ELF-1 (cell line): ENCODE data around the gene TMEM81.

Experiments used
- DNase-seq: peaks from one replicate; pipeline ENCODE4 v3.0.0-alpha.2; 2016; ENCODE audit warnings: low read depth, low spot score

The TMEM81 gene

GRCh38 chr1:205059660-205060059, 24.6 kb downstream of the TMEM81 start:
- DNase-seq, result no peak

GRCh38 chr1:205058853-205059252, 25.4 kb downstream of the TMEM81 start:
- no peak for DNase-seq

GRCh38 chr1:205057808-205058575, 26.3 kb downstream of the TMEM81 start:
- no peak for DNase-seq

- no peak for DNase-seq
These were observed 27.2 kb downstream of the TMEM81 start for GRCh38 chr1:205056956-205057568.

- DNase-seq, result no peak
These were observed 28.1 kb downstream of the TMEM81 start for GRCh38 chr1:205056188-205056611.

- DNase-seq, result peak; percentile 40
These were observed 30.2 kb downstream of the TMEM81 start for GRCh38 chr1:205054013-205054412.

GRCh38 chr1:205053296-205053695, 31.0 kb downstream of the TMEM81 start:
- DNase-seq, result no peak

GRCh38 chr1:205052690-205053089, 31.6 kb downstream of the TMEM81 start:
- DNase-seq, result no peak

GRCh38 chr1:205049479-205049878, 34.8 kb downstream of the TMEM81 start:
- no peak for DNase-seq

GRCh38 chr1:205048382-205048781, 35.9 kb downstream of the TMEM81 start:
- DNase-seq, result no peak

GRCh38 chr1:205047764-205048231, 36.5 kb downstream of the TMEM81 start:
- no peak for DNase-seq

- no peak for DNase-seq
These were observed 37.4 kb downstream of the TMEM81 start for GRCh38 chr1:205046870-205047269.

GRCh38 chr1:205045146-205045545, 39.1 kb downstream of the TMEM81 start:
- DNase-seq, result no peak

GRCh38 chr1:205044741-205045140, 39.5 kb downstream of the TMEM81 start:
- peak; percentile 23 for DNase-seq

- DNase-seq, result no peak
These were observed 40.4 kb downstream of the TMEM81 start for GRCh38 chr1:205043866-205044265.

GRCh38 chr1:205042911-205043806, 41.1 kb downstream of the TMEM81 start, which contains the start of gene CNTN2:
TSS of gene CNTN2 (plus strand) at chr1:205043212. CDS start at chr1:205053186, 9,974 bp downstream.
- DNase-seq, result peak; percentile 29

GRCh38 chr1:205041998-205042910, 42.0 kb downstream of the TMEM81 start:
- DNase-seq, result no peak

GRCh38 chr1:205041001-205041715, 43.1 kb downstream of the TMEM81 start:
- DNase-seq, result no peak

- DNase-seq, result no peak
These were observed 46.0 kb downstream of the TMEM81 start for GRCh38 chr1:205038132-205038786.

- DNase-seq, result no peak
These were observed 46.7 kb downstream of the TMEM81 start for GRCh38 chr1:205037539-205037938.
